Measurements from ENCODE around the gene WWC2. TPM values are rescaled to one million over a fixed set of nuclear protein-coding genes. Genes with fewer than 3 reads are reported as not detected.

Gene WWC2
- total RNA-seq, 1 experiment from 2014 or later = 126 TPM

GRCh38 chr4:183356173-183356830 lies 257.2 kb downstream of the WWC2 start:
- ChIA-PET CTCF (no interaction called here), POLR2A (no interaction called here)
- no peaks in the 10 kb centered on the region; the same call in 1 of the 2 replicates for H3K27me3 Mint-ChIP-seq (ENCODE audit: low read depth)
- TF ChIP-seq ZNF512 (CRISPR knock-in tag; IDR thresholded peaks at IDR 0.05; ENCODE audit: borderline replicate concordance) (peak; percentile 53; the same call in 1 of the 2 replicates), SMAD4 (CRISPR knock-in tag; IDR thresholded peaks at IDR 0.05) (no peak), GABPB1 (CRISPR knock-in tag; IDR thresholded peaks at IDR 0.05) (no peak)
- H3K4me1 Mint-ChIP-seq = peaks cover 8% of the 10 kb centered on the region
- no peak overlapping the region for H3K4me3 Mint-ChIP-seq
- H3K36me3 Mint-ChIP-seq = no peaks in the 10 kb centered on the region
- no peak; the same call in 1 of the 2 replicates for ATAC-seq
- peaks cover 6% of the 10 kb centered on the region for H3K9me3 Mint-ChIP-seq
- no peak overlapping the region for H3K27ac Mint-ChIP-seq
- DNase-seq (ENCODE audit: low spot score) = no peak

GRCh38 chr4:183356931-183357675 lies 258.0 kb downstream of the WWC2 start:
- Mint-ChIP-seq H3K27ac (no peak overlapping the region), H3K4me3 (no peak overlapping the region), H3K4me1 (peaks cover 8% of the 10 kb centered on the region), H3K36me3 (no peaks in the 10 kb centered on the region), H3K9me3 (peaks cover 6% of the 10 kb centered on the region), H3K27me3 (ENCODE audit: low read depth) (no peaks in the 10 kb centered on the region; the same call in 1 of the 2 replicates)
- CTCF ChIA-PET = no interaction called here
- DNase-seq (ENCODE audit: low spot score) (no peak), ATAC-seq (no peak)
- TF ChIP-seq CREB1 (CRISPR knock-in tag; IDR thresholded peaks at IDR 0.05) (no peak), ZBTB21 (CRISPR knock-in tag; IDR thresholded peaks at IDR 0.05; ENCODE audit: borderline replicate concordance) (no peak), MAX (CRISPR knock-in tag; IDR thresholded peaks at IDR 0.05) (no peak), ESRRA (CRISPR knock-in tag; IDR thresholded peaks at IDR 0.05; ENCODE audit: borderline replicate concordance) (no peak), ZNF425 (CRISPR knock-in tag; conservative IDR thresholded peaks at IDR 0.05) (no peak), ZNF671 (CRISPR knock-in tag; IDR thresholded peaks at IDR 0.05) (no peak), PREB (CRISPR knock-in tag; IDR thresholded peaks at IDR 0.05; ENCODE audit: borderline replicate concordance) (no peak), GABPB1 (CRISPR knock-in tag; IDR thresholded peaks at IDR 0.05) (no peak), OVOL2 (CRISPR knock-in tag; IDR thresholded peaks at IDR 0.05; ENCODE audit: borderline replicate concordance) (no peak), PRRX2 (CRISPR knock-in tag; IDR thresholded peaks at IDR 0.05) (no peak), GRHL2 (CRISPR knock-in tag; IDR thresholded peaks at IDR 0.05; ENCODE audit: insufficient replicate concordance, severe bottlenecking) (no peak), SMAD3 (CRISPR knock-in tag; IDR thresholded peaks at IDR 0.05; ENCODE audit: borderline replicate concordance) (no peak), PRDM15 (CRISPR knock-in tag; IDR thresholded peaks at IDR 0.05) (no peak), TEAD1 (CRISPR knock-in tag; IDR thresholded peaks at IDR 0.05) (no peak), HMGXB4 (CRISPR knock-in tag; IDR thresholded peaks at IDR 0.05) (no peak)
- POLR2A ChIA-PET = no interaction called here
